ENCODE data around the gene CALML6.

Gene CALML6

GRCh38 chr1:1911350-1912041 lies 3.6 kb upstream of the CALML6 start:
- no peak for DNase-seq

- no peak for DNase-seq
These were observed 724 bp upstream of the CALML6 start for GRCh38 chr1:1914101-1914970.

- DNase-seq = no peak
These were observed 1.1 kb downstream of the CALML6 start for GRCh38 chr1:1915911-1916840.

GRCh38 chr1:1916851-1917251 lies 1.8 kb downstream of the CALML6 start:
- DNase-seq = no peak

- DNase-seq = no peak
These were observed 2.4 kb downstream of the CALML6 start for GRCh38 chr1:1917304-1917976.

- no peak for DNase-seq
These were observed 3.2 kb downstream of the CALML6 start for GRCh38 chr1:1917995-1918900.

- DNase-seq = no peak
These were observed 3.8 kb downstream of the CALML6 start, which contains the start of gene TMEM52 for GRCh38 chr1:1918901-1919303. TSS of gene TMEM52 (minus strand) at chr1:1919279. CDS start at chr1:1919265, 14 bp downstream.

- peak; percentile 99 to 100 for DNase-seq
These were observed 4.4 kb downstream of the CALML6 start for GRCh38 chr1:1919304-1920056.

- DNase-seq = no peak
These were observed 5.1 kb downstream of the CALML6 start for GRCh38 chr1:1920057-1920607.

- no peak for DNase-seq
These were observed 5.8 kb downstream of the CALML6 start for GRCh38 chr1:1920608-1921458.

- DNase-seq = no peak
These were observed 6.4 kb downstream of the CALML6 start for GRCh38 chr1:1921459-1921862.

GRCh38 chr1:1921901-1922701 lies 7.0 kb downstream of the CALML6 start:
- DNase-seq = no peak

- DNase-seq = no peak
These were observed 7.6 kb downstream of the CALML6 start for GRCh38 chr1:1922702-1922955.

- no peak for DNase-seq
These were observed 8.1 kb downstream of the CALML6 start for GRCh38 chr1:1922956-1923833.

- DNase-seq = no peak
These were observed 9.3 kb downstream of the CALML6 start for GRCh38 chr1:1924386-1924785.

- DNase-seq = no peak
These were observed 9.8 kb downstream of the CALML6 start for GRCh38 chr1:1924849-1925248.
